Immature natural killer cell (primary cell): ENCODE data around the gene MYH9. TPM values are rescaled to one million over a fixed set of nuclear protein-coding genes. Genes with fewer than 3 reads are reported as not detected.
"Not testable (repeated sequence)": the region's sequence is repeated elsewhere in the genome, so short reads cannot be mapped to it uniquely, and the experiment has no call there.

Experiments
- DNase-seq, 3 donors: peaks; one replicate each; pipeline ENCODE4 v3.0.0; 2022; ENCODE audit warnings: mixed read lengths in 1 of 3
- H3K27ac Mint-ChIP-seq, 6 donors: one replicate each; pipeline ENCODE4 v1.8.0; 2020; ENCODE audit warnings: mixed read lengths in 6 of 6, mild to moderate bottlenecking in 5 of 6, inconsistent platforms in 4 of 6, moderate library complexity in 3 of 6
- H3K27me3 Mint-ChIP-seq, 3 donors: one replicate each; pipeline ENCODE4 v1.8.0; 2020 to 2021; ENCODE audit warnings: low read depth in 3 of 3, mild to moderate bottlenecking in 3 of 3, mixed read lengths in 3 of 3, moderate library complexity in 3 of 3, inconsistent platforms in 1 of 3
- H3K36me3 Mint-ChIP-seq, 3 donors: one replicate each; pipeline ENCODE4 v1.8.0; 2020; ENCODE audit warnings: mixed read lengths in 3 of 3, inconsistent platforms in 2 of 3, mild to moderate bottlenecking in 2 of 3
- H3K4me1 Mint-ChIP-seq, 2 donors: one replicate each; pipeline ENCODE4 v1.8.0; 2020; ENCODE audit warnings: inconsistent platforms in 2 of 2, mild to moderate bottlenecking in 2 of 2, mixed read lengths in 2 of 2, moderate library complexity in 1 of 2
- H3K4me3 Mint-ChIP-seq, 5 donors: one replicate each; pipeline ENCODE4 v1.8.0; 2020; ENCODE audit warnings: mild to moderate bottlenecking in 5 of 5, mixed read lengths in 5 of 5, inconsistent platforms in 3 of 5, moderate library complexity in 3 of 5
- H3K9me3 Mint-ChIP-seq, 6 donors: one replicate each; pipeline ENCODE4 v1.8.0; 2020; ENCODE audit warnings: mild to moderate bottlenecking in 6 of 6, mixed read lengths in 6 of 6, inconsistent platforms in 4 of 6, moderate library complexity in 3 of 6
- polyA plus RNA-seq, 3 donors: library from polyadenylated mRNA; unstranded; fragments of 300-500 nt; fragmentation: Illumina TruSeq; gene quantifications; one replicate each; pipeline ENCODE4 v1.2.3, GENCODE V29; 2021

The MYH9 gene
- polyA plus RNA-seq, 3 donors from 2014 or later = 8.7 to 355 (median 40.2) TPM

GRCh38 chr22:36422287-36423014, 34.7 kb upstream of the MYH9 start:
- DNase-seq = no peak
- Mint-ChIP-seq H3K27me3 (peaks cover 0 to 4% (median 4%) of the 10 kb centered on the region in 3 donors), H3K4me3 (no peak overlapping the region), H3K36me3 (no peaks in the 10 kb centered on the region), H3K27ac (peak overlapping the region in 1 of 6 donors; percentile 47), H3K4me1 (peaks cover 18 to 31% of the 10 kb centered on the region in 2 donors), H3K9me3 (no peaks in the 10 kb centered on the region)

GRCh38 chr22:36419912-36420882, 32.4 kb upstream of the MYH9 start:
- DNase-seq = no peak
- peak overlapping the region in 2 of 5 donors; percentile 59 to 79 for H3K4me3 Mint-ChIP-seq
- H3K4me1 Mint-ChIP-seq = peaks cover 27 to 38% of the 10 kb centered on the region in 2 donors
- no peak overlapping the region for H3K27ac Mint-ChIP-seq
- H3K9me3 Mint-ChIP-seq = no peaks in the 10 kb centered on the region
- H3K27me3 Mint-ChIP-seq = peaks cover 0 to 4% (median 2%) of the 10 kb centered on the region in 3 donors
- no peaks in the 10 kb centered on the region for H3K36me3 Mint-ChIP-seq

- DNase-seq = peak in 2 of 3 donors; percentile 11 to 34
- no peaks in the 10 kb centered on the region for H3K36me3 Mint-ChIP-seq
- H3K9me3 Mint-ChIP-seq = no peaks in the 10 kb centered on the region
- H3K27me3 Mint-ChIP-seq = peaks cover 0 to 4% (median 2%) of the 10 kb centered on the region in 3 donors
- H3K27ac Mint-ChIP-seq = peak overlapping the region in 5 of 6 donors; percentile 43 to 77 (median 73)
- peaks cover 24 to 32% of the 10 kb centered on the region in 2 donors for H3K4me1 Mint-ChIP-seq
- H3K4me3 Mint-ChIP-seq = peak overlapping the region; percentile 52 to 79 (median 61)
Measured at GRCh38 chr22:36419177-36419911, 31.6 kb upstream of the MYH9 start.

GRCh38 chr22:36417281-36417686, 29.5 kb upstream of the MYH9 start:
- Mint-ChIP-seq H3K27ac (peak overlapping the region in 2 of 6 donors; percentile 8 to 46), H3K4me1 (peaks cover 22 to 26% of the 10 kb centered on the region in 2 donors)

GRCh38 chr22:36415415-36416168, 27.8 kb upstream of the MYH9 start:
- Mint-ChIP-seq H3K4me3 (peak overlapping the region in 4 of 5 donors; percentile 4 to 47 (median 40)), H3K4me1 (peaks cover 29 to 33% of the 10 kb centered on the region in 2 donors)

More at GRCh38 chr22:36417281-36417686, 29.5 kb upstream of the MYH9 start:
- H3K9me3 Mint-ChIP-seq = no peaks in the 10 kb centered on the region
- H3K4me3 Mint-ChIP-seq = no peak overlapping the region
- DNase-seq = no peak
- no peaks in the 10 kb centered on the region for H3K36me3 Mint-ChIP-seq
- H3K27me3 Mint-ChIP-seq = peaks cover 0 to 4% (median 2%) of the 10 kb centered on the region in 3 donors

GRCh38 chr22:36413022-36413775, 25.4 kb upstream of the MYH9 start:
- DNase-seq = no peak
- Mint-ChIP-seq H3K36me3 (no peaks in the 10 kb centered on the region), H3K27ac (no peak overlapping the region), H3K27me3 (peaks cover 0 to 4% (median 0%) of the 10 kb centered on the region in 3 donors), H3K4me1 (peaks cover 39 to 40% of the 10 kb centered on the region in 2 donors), H3K4me3 (no peak overlapping the region), H3K9me3 (no peaks in the 10 kb centered on the region)

More at GRCh38 chr22:36415415-36416168, 27.8 kb upstream of the MYH9 start:
- Mint-ChIP-seq H3K27ac (peak overlapping the region in 3 of 6 donors; percentile 39 to 42 (median 41)), H3K36me3 (no peaks in the 10 kb centered on the region), H3K27me3 (peaks cover 0 to 4% (median 2%) of the 10 kb centered on the region in 3 donors), H3K9me3 (no peaks in the 10 kb centered on the region)
- DNase-seq = no peak

- H3K4me1 Mint-ChIP-seq = peaks cover 37 to 39% of the 10 kb centered on the region in 2 donors
- no peaks in the 10 kb centered on the region for H3K36me3 Mint-ChIP-seq
- H3K27ac Mint-ChIP-seq = peak overlapping the region in 1 of 6 donors; percentile 40
- peaks cover 0 to 4% (median 0%) of the 10 kb centered on the region in 3 donors for H3K27me3 Mint-ChIP-seq
- DNase-seq = peak in 1 of 3 donors; percentile 37
- peak overlapping the region in 1 of 5 donors; percentile 35 for H3K4me3 Mint-ChIP-seq
- H3K9me3 Mint-ChIP-seq = no peaks in the 10 kb centered on the region
Measured at GRCh38 chr22:36411589-36412258, 24.0 kb upstream of the MYH9 start.

GRCh38 chr22:36409911-36410756, 22.4 kb upstream of the MYH9 start:
- peaks cover 46 to 47% of the 10 kb centered on the region in 2 donors for H3K4me1 Mint-ChIP-seq
- H3K27ac Mint-ChIP-seq = peak overlapping the region; percentile 78 to 86 (median 80)
- no peaks in the 10 kb centered on the region for H3K36me3 Mint-ChIP-seq
- DNase-seq = peak; percentile 58 to 64 (median 63)
- H3K9me3 Mint-ChIP-seq = no peaks in the 10 kb centered on the region
- peaks cover 0 to 6% (median 3%) of the 10 kb centered on the region in 3 donors for H3K27me3 Mint-ChIP-seq
- peak overlapping the region; percentile 72 to 84 (median 80) for H3K4me3 Mint-ChIP-seq

GRCh38 chr22:36409554-36409910, 21.8 kb upstream of the MYH9 start:
- Mint-ChIP-seq H3K4me3 (peak overlapping the region; percentile 72 to 84 (median 80)), H3K27ac (peak overlapping the region; percentile 78 to 86 (median 80)), H3K4me1 (peaks cover 52 to 53% of the 10 kb centered on the region in 2 donors)
- not testable (repeated sequence) for H3K27me3 Mint-ChIP-seq, DNase-seq, H3K9me3 Mint-ChIP-seq, H3K36me3 Mint-ChIP-seq

- Mint-ChIP-seq H3K9me3 (no peaks in the 10 kb centered on the region), H3K36me3 (no peaks in the 10 kb centered on the region), H3K27me3 (peaks cover 0 to 6% (median 3%) of the 10 kb centered on the region in 3 donors), H3K4me3 (peak overlapping the region in 4 of 5 donors; percentile 22 to 44 (median 42)), H3K4me1 (peaks cover 56 to 58% of the 10 kb centered on the region in 2 donors), H3K27ac (peak overlapping the region; percentile 56 to 79 (median 70))
- no peak for DNase-seq
Measured at GRCh38 chr22:36409056-36409455, 21.3 kb upstream of the MYH9 start.

GRCh38 chr22:36406721-36407120, 19.0 kb upstream of the MYH9 start:
- Mint-ChIP-seq H3K36me3 (no peaks in the 10 kb centered on the region), H3K9me3 (no peaks in the 10 kb centered on the region), H3K27ac (peak overlapping the region; percentile 89 to 97 (median 93)), H3K27me3 (peaks cover 0 to 6% (median 3%) of the 10 kb centered on the region in 3 donors), H3K4me1 (peaks cover 58 to 61% of the 10 kb centered on the region in 2 donors), H3K4me3 (peak overlapping the region in 2 of 5 donors; percentile 49 to 77)
- no peak for DNase-seq
